Stimulated activated CD8-positive, alpha-beta memory T cell treated with anti-CD3 and anti-CD28 coated beads, Interleukin-2, amount 100 ng/mL, for 1 hour (primary cell): ENCODE results near the gene SPEF2.

Source experiments
- DNase-seq, 2 donors: peaks; one replicate each; pipeline ENCODE4 v3.0.0-alpha.2; 2020; ENCODE audit warnings: low read depth in 2 of 2

The SPEF2 gene

GRCh38 chr5:35707659-35708058 is 90.0 kb downstream of the SPEF2 start:
- DNase-seq: no peak

- no peak for DNase-seq
These were observed 92.0 kb downstream of the SPEF2 start for GRCh38 chr5:35709688-35710087.

- no peak for DNase-seq
These were observed 100.1 kb downstream of the SPEF2 start for GRCh38 chr5:35717718-35718117.

- no peak for DNase-seq
These were observed 118.1 kb downstream of the SPEF2 start for GRCh38 chr5:35735718-35736117.

GRCh38 chr5:35736280-35736679 is 118.6 kb downstream of the SPEF2 start:
- DNase-seq: no peak

- DNase-seq: no peak
These were observed 123.6 kb downstream of the SPEF2 start for GRCh38 chr5:35741126-35741716.

- no peak for DNase-seq
These were observed 124.3 kb downstream of the SPEF2 start for GRCh38 chr5:35741971-35742370.

- no peak for DNase-seq
These were observed 126.0 kb downstream of the SPEF2 start for GRCh38 chr5:35743644-35744043.

- DNase-seq: no peak
These were observed 127.5 kb downstream of the SPEF2 start for GRCh38 chr5:35745193-35745592.

- DNase-seq: no peak
These were observed 128.0 kb downstream of the SPEF2 start for GRCh38 chr5:35745660-35746059.

GRCh38 chr5:35752012-35752411 is 134.3 kb downstream of the SPEF2 start:
- no peak for DNase-seq

- no peak for DNase-seq
These were observed 135.8 kb downstream of the SPEF2 start for GRCh38 chr5:35753500-35753899.

- no peak for DNase-seq
These were observed 136.8 kb downstream of the SPEF2 start for GRCh38 chr5:35754481-35754880.

- no peak for DNase-seq
These were observed 138.3 kb downstream of the SPEF2 start for GRCh38 chr5:35755966-35756365.

- no peak for DNase-seq
These were observed 140.6 kb downstream of the SPEF2 start for GRCh38 chr5:35758151-35758724.

- no peak for DNase-seq
These were observed 143.9 kb downstream of the SPEF2 start for GRCh38 chr5:35761541-35761940.

GRCh38 chr5:35762368-35762767 is 144.7 kb downstream of the SPEF2 start:
- DNase-seq: no peak

- DNase-seq: no peak
These were observed 148.3 kb downstream of the SPEF2 start for GRCh38 chr5:35765921-35766320.

GRCh38 chr5:35771300-35771699 is 153.6 kb downstream of the SPEF2 start:
- DNase-seq: no peak

- no peak for DNase-seq
These were observed 154.2 kb downstream of the SPEF2 start for GRCh38 chr5:35771839-35772238.

- no peak for DNase-seq
These were observed 156.3 kb downstream of the SPEF2 start for GRCh38 chr5:35773967-35774366.

GRCh38 chr5:35776757-35777156 is 159.1 kb downstream of the SPEF2 start:
- no peak for DNase-seq

- DNase-seq: peak; percentile 33 to 66
These were observed 159.9 kb downstream of the SPEF2 start for GRCh38 chr5:35777358-35778087.
